ENCODE results near the gene GTF2E1.
"Not testable (repeated sequence)": the region's sequence is repeated elsewhere in the genome, so short reads cannot be mapped to it uniquely, and the experiment has no call there.

GTF2E1 gene

GRCh38 chr3:120742198-120742848, at the start of gene GTF2E1, which contains the start of gene RABL3:
TSS of gene GTF2E1 (plus strand) at chr3:120742744. CDS start at chr3:120750553, 7,809 bp downstream.
TSS of gene RABL3 (minus strand) at chr3:120742516. CDS start at chr3:120742507, 9 bp downstream.
- DNase-seq (ENCODE audit: low read depth): peak; percentile 99

DNA sequence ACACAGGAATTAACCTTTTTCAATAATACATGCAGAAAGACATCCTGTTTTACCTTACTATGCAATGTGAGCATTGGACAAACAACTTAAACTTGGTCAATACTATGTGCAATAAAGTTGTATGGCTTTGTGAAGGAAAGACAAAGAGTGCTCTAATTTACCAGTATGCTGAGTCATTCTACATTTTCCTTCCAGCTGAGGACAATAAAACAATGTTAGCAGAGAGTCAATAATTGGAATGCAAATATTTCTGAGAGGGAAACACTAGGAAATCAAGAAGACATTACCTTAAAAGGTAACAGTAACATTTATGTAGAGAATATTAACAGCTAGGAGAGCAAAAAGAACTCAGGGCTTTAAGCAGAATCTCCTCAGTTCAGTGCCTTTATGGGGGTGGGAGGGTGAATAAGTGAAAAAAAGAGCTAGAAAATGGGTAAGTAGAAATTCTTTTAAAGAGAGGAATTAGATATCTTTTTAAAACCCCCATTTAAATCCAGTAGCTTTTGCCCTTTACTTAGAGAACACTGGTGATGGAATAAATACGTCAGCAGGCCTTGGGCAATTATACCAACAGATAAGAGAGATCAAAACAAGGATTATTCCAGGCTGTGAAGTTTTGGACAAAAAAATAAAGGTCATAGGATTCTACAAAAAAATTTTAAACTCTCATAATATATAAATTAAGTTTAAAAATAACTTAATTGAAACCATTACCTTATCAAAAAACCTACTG, 48.9 kb upstream of the GTF2E1 start:
- no peak overlapping the region for H3K4me3 ChIP-seq (ENCODE audit: low read depth, low read length)
- DNase-seq (ENCODE audit: low read depth): peak; percentile 18

More at GRCh38 chr3:120742198-120742848, at the start of gene GTF2E1, which contains the start of gene RABL3:
- peak within 1 kb of the TSS; percentile 99 for H3K4me3 ChIP-seq (ENCODE audit: low read depth, low read length)

GRCh38 chr3:120699333-120699732, 43.2 kb upstream of the GTF2E1 start:
- DNase-seq (ENCODE audit: low read depth): no peak
- no peak overlapping the region for H3K4me3 ChIP-seq (ENCODE audit: low read depth, low read length)

GRCh38 chr3:120705884-120706582, 36.5 kb upstream of the GTF2E1 start:
- H3K4me3 ChIP-seq (ENCODE audit: low read depth, low read length): no peak overlapping the region
- no peak for DNase-seq (ENCODE audit: low read depth)

GRCh38 chr3:120706950-120707349, 35.6 kb upstream of the GTF2E1 start:
- no peak for DNase-seq (ENCODE audit: low read depth)
- no peak overlapping the region for H3K4me3 ChIP-seq (ENCODE audit: low read depth, low read length)

DNA sequence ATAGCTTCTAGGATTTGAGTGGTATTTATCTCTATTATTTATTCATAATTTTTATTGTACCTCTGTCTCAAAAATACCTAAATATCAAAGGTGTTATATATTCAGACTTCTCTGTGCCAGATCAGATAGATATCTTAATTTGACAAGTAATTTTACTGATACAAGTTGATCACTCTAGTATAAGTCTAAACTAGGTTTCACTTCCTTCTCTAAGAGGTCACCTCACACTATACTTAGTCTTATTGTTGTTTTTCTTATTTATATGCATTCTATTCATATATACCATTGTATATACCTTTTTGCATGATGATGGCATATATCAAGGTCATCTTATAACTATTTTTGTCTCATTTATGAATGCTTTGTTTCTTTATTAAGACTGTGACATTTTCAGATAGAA, 34.1 kb upstream of the GTF2E1 start:
- no peak overlapping the region for H3K4me3 ChIP-seq (ENCODE audit: low read depth, low read length)
- DNase-seq (ENCODE audit: low read depth): no peak

- DNase-seq (ENCODE audit: low read depth): no peak
- H3K4me3 ChIP-seq (ENCODE audit: low read depth, low read length): no peak overlapping the region
Measured at GRCh38 chr3:120710369-120710768, 32.2 kb upstream of the GTF2E1 start.

- no peak for DNase-seq (ENCODE audit: low read depth)
Measured at GRCh38 chr3:120713262-120713661, 29.3 kb upstream of the GTF2E1 start.

GRCh38 chr3:120719167-120719834, 23.2 kb upstream of the GTF2E1 start:
- not testable (repeated sequence) for H3K4me3 ChIP-seq (ENCODE audit: low read depth, low read length); DNase-seq (ENCODE audit: low read depth)

More at GRCh38 chr3:120713262-120713661, 29.3 kb upstream of the GTF2E1 start:
- no peak overlapping the region for H3K4me3 ChIP-seq (ENCODE audit: low read depth, low read length)

GRCh38 chr3:120726791-120727190, 15.8 kb upstream of the GTF2E1 start:
- no peak overlapping the region for H3K4me3 ChIP-seq (ENCODE audit: low read depth, low read length)
- no peak for DNase-seq (ENCODE audit: low read depth)

DNA sequence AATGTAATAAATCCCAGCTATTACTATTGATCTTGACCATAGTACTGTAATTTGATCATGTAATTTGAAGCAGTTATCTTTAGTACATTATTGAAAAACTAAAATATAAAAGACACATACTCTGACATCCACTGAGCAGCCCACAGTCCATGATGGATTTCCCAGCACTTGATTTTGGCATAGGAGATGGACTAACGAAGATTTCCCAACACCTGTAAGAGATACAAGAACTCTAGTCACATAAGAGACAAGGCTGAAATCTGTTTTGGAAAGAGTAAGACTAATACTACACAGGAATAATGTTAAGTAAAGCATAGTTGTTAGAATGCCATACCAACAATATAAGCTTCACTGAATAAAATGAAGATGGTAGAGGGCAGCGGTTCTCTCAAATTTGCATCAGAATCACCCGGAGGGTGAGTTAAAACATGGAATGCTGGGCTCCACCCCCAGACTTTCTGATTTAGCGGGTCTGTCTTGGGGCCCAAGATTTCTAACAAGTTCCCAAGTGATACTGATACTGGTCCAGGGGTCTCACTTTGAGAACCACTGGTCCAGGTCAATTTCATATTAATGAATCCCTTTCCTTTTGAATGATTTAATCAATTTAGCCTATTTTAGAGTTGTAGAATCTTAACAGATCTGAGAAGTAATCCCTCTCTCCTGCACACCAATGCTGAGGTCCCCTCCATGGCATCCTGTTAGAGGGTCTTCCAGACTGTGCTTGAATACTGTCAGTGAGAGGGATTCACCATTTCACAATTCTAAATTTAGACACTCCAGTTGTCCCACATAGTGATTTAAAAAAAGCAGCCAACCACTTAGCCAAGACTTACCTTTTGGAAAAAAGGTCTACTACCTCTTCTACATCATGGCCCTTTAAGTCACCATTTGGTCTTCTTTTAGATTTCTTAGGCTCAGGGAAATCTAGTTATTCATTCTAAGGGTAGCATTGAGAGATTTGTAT, 11.7 kb upstream of the GTF2E1 start:
- DNase-seq (ENCODE audit: low read depth): no peak
- no peak overlapping the region for H3K4me3 ChIP-seq (ENCODE audit: low read depth, low read length)

DNA sequence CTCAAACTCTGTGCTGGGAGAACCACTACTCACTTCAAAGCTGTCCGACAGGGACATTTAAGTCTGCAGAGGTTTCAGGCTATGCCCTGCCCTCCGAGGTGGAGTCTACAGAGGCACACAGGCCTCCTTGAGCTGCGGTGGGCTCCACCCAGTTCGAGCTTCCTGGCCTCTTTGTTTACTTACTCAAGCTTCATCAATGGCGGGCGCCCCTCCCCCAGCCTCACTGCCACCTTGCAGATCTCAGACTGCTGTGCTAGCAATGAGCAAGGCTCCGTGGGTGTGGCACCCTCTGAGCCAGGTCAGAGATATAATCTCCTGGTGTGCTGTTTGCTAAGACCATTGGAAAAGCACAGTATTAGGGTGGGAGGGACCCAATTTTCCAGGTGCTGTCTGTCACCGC, 4.5 kb upstream of the GTF2E1 start:
- DNase-seq (ENCODE audit: low read depth): not testable (repeated sequence)

GRCh38 chr3:120741320-120741719, 1.2 kb upstream of the GTF2E1 start:
- peak overlapping the region; percentile 99 for H3K4me3 ChIP-seq (ENCODE audit: low read depth, low read length)
- DNase-seq (ENCODE audit: low read depth): no peak

More for the DNA sequence above, 4.5 kb upstream of the GTF2E1 start:
- not testable (repeated sequence) for H3K4me3 ChIP-seq (ENCODE audit: low read depth, low read length)

DNA sequence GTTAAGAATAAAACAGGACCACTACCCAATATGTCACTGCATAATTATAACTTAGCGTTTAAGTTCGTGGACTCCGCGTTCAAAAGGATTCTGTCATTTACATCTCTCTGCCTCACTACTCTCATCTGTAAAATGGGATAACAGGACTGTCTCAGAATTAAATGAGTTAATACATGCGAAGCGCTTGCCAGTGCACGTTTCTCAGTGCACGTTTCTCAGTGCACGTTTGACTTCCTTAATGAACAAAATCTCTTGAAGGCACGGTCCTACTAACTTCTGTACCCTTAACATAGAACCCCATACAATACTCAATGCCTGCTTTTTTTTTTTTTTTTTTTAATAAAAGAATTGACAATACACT, 727 bp upstream of the GTF2E1 start:
- peak overlapping the region; percentile 99 for H3K4me3 ChIP-seq (ENCODE audit: low read depth, low read length)
- no peak for DNase-seq (ENCODE audit: low read depth)

DNA sequence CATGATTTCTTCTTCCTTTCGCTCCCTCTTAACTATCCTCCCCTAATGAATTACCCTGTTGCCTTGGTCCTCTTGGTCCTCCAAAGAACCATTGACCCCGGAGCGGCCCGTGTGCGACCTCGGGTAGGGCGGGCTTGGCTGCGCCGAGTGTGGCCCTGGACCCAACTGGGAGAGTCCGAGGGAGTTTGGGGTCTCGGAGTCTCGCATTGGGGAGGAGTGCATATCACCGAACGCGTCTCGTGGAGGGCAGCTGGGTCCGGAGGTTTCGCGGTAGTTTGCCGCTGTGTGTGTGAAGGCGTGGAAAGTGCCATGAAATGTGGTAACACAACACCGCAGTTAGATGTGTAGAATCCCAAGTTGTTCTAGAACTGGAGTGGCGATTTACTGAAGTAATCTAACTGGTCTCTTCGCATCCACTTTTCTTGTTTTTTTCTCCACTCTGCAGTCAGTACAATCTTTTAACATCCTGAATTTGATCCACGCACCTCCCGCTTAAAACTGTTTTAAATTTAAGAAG, 363 bp downstream of the GTF2E1 start:
- peak overlapping the region; percentile 99 for H3K4me3 ChIP-seq (ENCODE audit: low read depth, low read length)
- DNase-seq (ENCODE audit: low read depth): no peak

- no peak for DNase-seq (ENCODE audit: low read depth)
- peak overlapping the region; percentile 99 for H3K4me3 ChIP-seq (ENCODE audit: low read depth, low read length)
Measured at GRCh38 chr3:120743556-120744195, 1.1 kb downstream of the GTF2E1 start.

- H3K4me3 ChIP-seq (ENCODE audit: low read depth, low read length): no peak overlapping the region
- no peak for DNase-seq (ENCODE audit: low read depth)
Measured at GRCh38 chr3:120745466-120745865, 2.9 kb downstream of the GTF2E1 start.

- no peak for DNase-seq (ENCODE audit: low read depth)
- no peak overlapping the region for H3K4me3 ChIP-seq (ENCODE audit: low read depth, low read length)
Measured at GRCh38 chr3:120749843-120750242, 7.3 kb downstream of the GTF2E1 start.
